C4-2B (cell line): ENCODE results near the gene CREB5.

Experiments used
- H3K27ac ChIP-seq: fragments of 450-650 bp; 2 replicates; pipeline ENCODE4 v1.5.1; 2017
- CTCF ChIP-seq: fragments of 450-650 bp; conservative IDR thresholded peaks from 2 replicates; pipeline ENCODE4 v1.5.1; 2017; ENCODE audit warnings: mild to moderate bottlenecking
- ZFX ChIP-seq: fragments of 450-650 bp; IDR thresholded peaks from 2 replicates; pipeline ENCODE4 v1.6.1; 2017

The CREB5 gene

GRCh38 chr7:28613262-28613661, 200.9 kb downstream of the CREB5 start:
- H3K27ac ChIP-seq = no peak overlapping the region
- TF ChIP-seq CTCF (no peak), ZFX (no peak)

GRCh38 chr7:28615091-28615490, 202.8 kb downstream of the CREB5 start:
- TF ChIP-seq ZFX (no peak), CTCF (peak; percentile 30)
- no peak overlapping the region for H3K27ac ChIP-seq

GRCh38 chr7:28617308-28617880, 205.1 kb downstream of the CREB5 start:
- TF ChIP-seq ZFX (no peak), CTCF (no peak)
- no peak overlapping the region for H3K27ac ChIP-seq

- TF ChIP-seq ZFX (no peak), CTCF (no peak)
- no peak overlapping the region for H3K27ac ChIP-seq
Observed at GRCh38 chr7:28618383-28618782, 206.1 kb downstream of the CREB5 start.

- no peak overlapping the region for H3K27ac ChIP-seq
- TF ChIP-seq ZFX (no peak), CTCF (no peak)
Observed at GRCh38 chr7:28619256-28619655, 206.9 kb downstream of the CREB5 start.

GRCh38 chr7:28621369-28621841, 209.1 kb downstream of the CREB5 start:
- H3K27ac ChIP-seq = no peak overlapping the region
- TF ChIP-seq CTCF = no peak
- TF ChIP-seq ZFX = no peak

GRCh38 chr7:28623105-28623730, 210.9 kb downstream of the CREB5 start:
- H3K27ac ChIP-seq = no peak overlapping the region
- TF ChIP-seq CTCF (no peak), ZFX (no peak)
